Neural cell (in vitro differentiated cells): Measurements from ENCODE around the gene TTYH3. TPM values are rescaled to one million over a fixed set of nuclear protein-coding genes. Genes with fewer than 3 reads are reported as not detected.

ENCODE experiments used
- H2AFZ ChIP-seq: fragments of 200-600, 300-800 bp; sonication (generic), shearing (Covaris generic); 2 replicates; pipeline ENCODE4 v1.6.0; 2014; ENCODE audit warnings: low read depth, mild to moderate bottlenecking, antibody characterized with exemption, low read length, moderate library complexity
- H3F3A ChIP-seq: fragments of 200-600 bp; shearing (Covaris generic); 2 replicates; pipeline ENCODE4 v1.6.1; 2016; ENCODE audit warnings: mild to moderate bottlenecking, moderate library complexity, mixed read lengths, antibody characterized with exemption, low read length; ENCODE audit not compliant: insufficient read depth, poor library complexity, severe bottlenecking
- H3K27ac ChIP-seq: fragments of 200-600, 300-800 bp; sonication (generic), shearing (Covaris generic); 2 replicates; pipeline ENCODE4 v1.5.1; 2014; ENCODE audit warnings: mild to moderate bottlenecking, low read length, moderate library complexity
- H3K27me3 ChIP-seq: fragments of 300-800, 200-600 bp; sonication (generic), shearing (Covaris generic); 2 replicates; pipeline ENCODE4 v1.6.0; 2014; ENCODE audit warnings: mild to moderate bottlenecking, low read depth, low read length, moderate library complexity; ENCODE audit not compliant: insufficient read depth
- H3K36me3 ChIP-seq: fragments of 300-800, 200-600 bp; sonication (generic), shearing (Covaris generic); 2 replicates; pipeline ENCODE4 v1.5.1; 2014; ENCODE audit warnings: mild to moderate bottlenecking, antibody characterized with exemption, low read length, moderate library complexity; ENCODE audit not compliant: insufficient read depth
- H3K4me2 ChIP-seq: fragments of 300-800, 200-600 bp; sonication (generic), shearing (Covaris generic); 2 replicates; pipeline ENCODE4 v1.6.0; 2014; ENCODE audit warnings: mild to moderate bottlenecking, low read length
- H3K4me3 ChIP-seq: fragments of 300-800, 200-600 bp; sonication (generic), shearing (Covaris generic); 2 replicates; pipeline ENCODE4 v1.5.1; 2014; ENCODE audit warnings: mild to moderate bottlenecking, low read length, moderate library complexity
- H3K79me2 ChIP-seq: fragments of 200-600 bp; shearing (Covaris generic); replicated peaks from 2 replicates; pipeline ENCODE4 v1.6.0; 2014; ENCODE audit warnings: mild to moderate bottlenecking, low read length, moderate library complexity; ENCODE audit not compliant: insufficient read depth
- H3K9ac ChIP-seq: fragments of 300-800, 200-600 bp; sonication (generic), shearing (Covaris generic); 2 replicates; pipeline ENCODE4 v1.6.1; 2016; ENCODE audit warnings: mild to moderate bottlenecking, low read length, mixed read lengths
- H3K9me2 ChIP-seq: fragments of 200-600 bp; shearing (Covaris generic); 2 replicates; pipeline ENCODE4 v1.6.1; 2016; ENCODE audit warnings: mild to moderate bottlenecking, low read length, mixed read lengths; ENCODE audit not compliant: insufficient read depth
- H3K9me3 ChIP-seq: fragments of 200-600, 300-800 bp; sonication (generic), shearing (Covaris generic); 2 replicates; pipeline ENCODE4 v1.6.1; 2016; ENCODE audit warnings: mild to moderate bottlenecking, mixed run types, low read length, moderate library complexity, mixed read lengths
- H4K20me1 ChIP-seq: fragments of 200-600 bp; shearing (Covaris generic); 2 replicates; pipeline ENCODE4 v1.6.1; 2016; ENCODE audit warnings: mild to moderate bottlenecking, mixed run types; ENCODE audit not compliant: insufficient read depth
- CTCF ChIP-seq: fragments of 450-650 bp; IDR thresholded peaks from 2 replicates; pipeline ENCODE4 v1.5.1; 2014; ENCODE audit warnings: antibody characterized with exemption, mild to moderate bottlenecking, moderate library complexity; ENCODE audit not compliant: poor library complexity, severe bottlenecking
- EP300 ChIP-seq: fragments of 450-650 bp; conservative IDR thresholded peaks from 2 replicates; pipeline ENCODE4 v1.6.1; 2014; ENCODE audit warnings: antibody characterized with exemption, mild to moderate bottlenecking, moderate library complexity; ENCODE audit not compliant: poor library complexity, severe bottlenecking
- EZH2 ChIP-seq: fragments of 200-600, 300-800 bp; shearing (Covaris generic), sonication (generic); IDR thresholded peaks from 2 replicates; pipeline ENCODE4 v1.6.1; 2014; ENCODE audit warnings: antibody characterized with exemption, low read length, borderline replicate concordance, mild to moderate bottlenecking; ENCODE audit not compliant: insufficient read depth, poor library complexity, severe bottlenecking
- MXI1 ChIP-seq: fragments of 450-650 bp; conservative IDR thresholded peaks from 2 replicates; pipeline ENCODE4 v1.6.1; 2014; ENCODE audit warnings: antibody characterized with exemption, mild to moderate bottlenecking; ENCODE audit not compliant: poor library complexity, severe bottlenecking
- POLR2AphosphoS5 ChIP-seq: IDR thresholded peaks from 2 replicates; pipeline ENCODE4 v1.6.1; 2012
- RAD21 ChIP-seq: fragments of 450-650 bp; conservative IDR thresholded peaks from 2 replicates; pipeline ENCODE4 v1.6.1; 2014; ENCODE audit warnings: antibody characterized with exemption, mild to moderate bottlenecking, moderate library complexity
- REST ChIP-seq: IDR thresholded peaks from 2 replicates; pipeline ENCODE4 v1.6.1; 2012; ENCODE audit warnings: borderline replicate concordance
- SMC3 ChIP-seq: fragments of 450-650 bp; conservative IDR thresholded peaks from 2 replicates; pipeline ENCODE4 v1.6.1; 2014; ENCODE audit warnings: antibody characterized with exemption, mild to moderate bottlenecking, moderate library complexity; ENCODE audit not compliant: poor library complexity
- TAF1 ChIP-seq: IDR thresholded peaks from 2 replicates; pipeline ENCODE4 v1.6.1; 2012; ENCODE audit warnings: low read depth
- polyA plus RNA-seq: library from polyadenylated mRNA; depleted of rRNA; stranded (reverse); fragments of >200 nt; gene quantifications from 2 replicates; pipeline ENCODE4 v1.2.3, GENCODE V29; 2014

The TTYH3 gene
- polyA plus RNA-seq, 1 donor from 2014 or later: 17.0 TPM

GRCh38 chr7:2639181-2639681, 7.4 kb downstream of the TTYH3 start:
- peaks cover 68% of the 10 kb centered on the region for H3K79me2 ChIP-seq
- H3K9ac ChIP-seq: no peak overlapping the region
- no peak overlapping the region for H3K4me3 ChIP-seq
- TF ChIP-seq REST: no peak
- TF ChIP-seq MXI1: no peak
- no peak for TF ChIP-seq RAD21
- no peak for TF ChIP-seq POLR2AphosphoS5
- H3K9me3 ChIP-seq: no peaks in the 10 kb centered on the region
- no peaks in the 10 kb centered on the region for H3K36me3 ChIP-seq
- H3K27ac ChIP-seq: no peak overlapping the region
- no peaks in the 10 kb centered on the region for H3F3A ChIP-seq
- peaks cover 74% of the 10 kb centered on the region for H4K20me1 ChIP-seq
- H2AFZ ChIP-seq: no peak overlapping the region
- H3K9me2 ChIP-seq: no peaks in the 10 kb centered on the region
- no peaks in the 10 kb centered on the region for H3K27me3 ChIP-seq
- H3K4me2 ChIP-seq: no peak overlapping the region

- Histone ChIP-seq H3F3A (no peaks in the 10 kb centered on the region), H3K9ac (no peak overlapping the region), H3K9me3 (no peaks in the 10 kb centered on the region), H3K79me2 (peaks cover 64% of the 10 kb centered on the region), H3K27ac (no peak overlapping the region), H3K36me3 (no peaks in the 10 kb centered on the region), H3K4me2 (no peak overlapping the region), H3K27me3 (no peaks in the 10 kb centered on the region), H3K9me2 (no peaks in the 10 kb centered on the region), H3K4me3 (no peak overlapping the region), H4K20me1 (peaks cover 69% of the 10 kb centered on the region), H2AFZ (no peak overlapping the region)
- TF ChIP-seq RAD21 (no peak), TAF1 (no peak), SMC3 (no peak), CTCF (no peak), REST (no peak), MXI1 (no peak), POLR2AphosphoS5 (no peak), EZH2 (no peak), EP300 (no peak)
Measured at GRCh38 chr7:2639695-2640481, 8.1 kb downstream of the TTYH3 start.
